ENCODE measurements around the gene CIITA. TPM values are rescaled to one million over a fixed set of nuclear protein-coding genes. Genes with fewer than 3 reads are reported as not detected.

The CIITA gene
- total RNA-seq, 1 experiment from 2014 or later, result 0.26 TPM

GRCh38 chr16:10964039-10964890 is 87.3 kb downstream of the CIITA start:
- Mint-ChIP-seq H3K36me3 (peaks cover 5% of the 10 kb centered on the region; the same call in 1 of the 2 replicates), H3K27me3 (ENCODE audit: low read depth) (no peaks in the 10 kb centered on the region), H3K4me1 (peaks cover 4% of the 10 kb centered on the region), H3K4me3 (no peak overlapping the region), H3K27ac (no peak overlapping the region), H3K9me3 (no peaks in the 10 kb centered on the region)
- POLR2A ChIA-PET, result no interaction called here
- ATAC-seq, result peak; percentile 91
- TF ChIP-seq ELF4 (CRISPR knock-in tag; IDR thresholded peaks at IDR 0.05; ENCODE audit: low read depth) (no peak), MLX (CRISPR knock-in tag; IDR thresholded peaks at IDR 0.05) (no peak), PREB (CRISPR knock-in tag; IDR thresholded peaks at IDR 0.05; ENCODE audit: borderline replicate concordance) (no peak), ETV6 (CRISPR knock-in tag; IDR thresholded peaks at IDR 0.05) (0 out of 2 replicates have a peak, but pooled peaks have one; percentile 16), STAT6 (CRISPR knock-in tag; conservative IDR thresholded peaks at IDR 0.05; ENCODE audit: low read depth) (no peak), FOXK1 (CRISPR knock-in tag; IDR thresholded peaks at IDR 0.05) (peak; percentile 50; the same call in 1 of the 2 replicates), RORB (CRISPR knock-in tag; IDR thresholded peaks at IDR 0.05) (no peak), NFYB (CRISPR knock-in tag; conservative IDR thresholded peaks at IDR 0.05; ENCODE audit: low read depth) (no peak), ZBTB21 (CRISPR knock-in tag; IDR thresholded peaks at IDR 0.05; ENCODE audit: borderline replicate concordance) (no peak), GABPB1 (CRISPR knock-in tag; IDR thresholded peaks at IDR 0.05) (peak; percentile 21; the same call in 1 of the 2 replicates), ARID4B (CRISPR knock-in tag; IDR thresholded peaks at IDR 0.05; ENCODE audit: borderline replicate concordance) (no peak), CTCF (IDR thresholded peaks at IDR 0.05) (peak; percentile 96)
- CTCF ChIA-PET, result interaction anchor here (0.5 to 5.5 kb wide), 23 partner anchors 12 to 601 kb away, joined by 3 to 70 read pairs (median 4); partner anchors contain the start of genes DEXI and SOCS1
- peak; percentile 85 for DNase-seq (ENCODE audit: low spot score)
